Cardiac septum (tissue), 1 donor: ENCODE measurements around the gene RAB11B. TPM values are rescaled to one million over a fixed set of nuclear protein-coding genes. Genes with fewer than 3 reads are reported as not detected.
"Not testable (repeated sequence)": the region's sequence is repeated elsewhere in the genome, so short reads cannot be mapped to it uniquely, and the experiment has no call there.

Experiments used
- DNase-seq: peaks from one replicate; pipeline ENCODE4 v3.0.0-alpha.2; 2020; ENCODE audit warnings: low spot score
- intact Hi-C: fragments of 100-400 bp; cut with DNase I; formaldehyde crosslinking; loops from one replicate; pipeline ENCODE4 v1.14.0; 2022
- total RNA-seq: library from RNA; stranded (reverse); fragmentation: NEBNext Ultra II Directional; extraction: Animal tissue kit (Norgen Biotek cat#: 25700); gene quantifications from one replicate; pipeline ENCODE4 v1.2.1, GENCODE V29; 2021
- donor health status: DM: no; HTN: no; CAD: no.

The RAB11B gene
- total RNA-seq, 1 donor from 2014 or later: 132 TPM

GRCh38 chr19:8391198-8392016 lies 1.2 kb downstream of the RAB11B start:
- no peak for DNase-seq
- intact Hi-C loops: loop anchor here (1.0 kb wide), 1 partner anchor 29 kb away; no protein-coding TSS in a partner anchor

- DNase-seq: no peak
- intact Hi-C loops: no loop called here
Observed at GRCh38 chr19:8392017-8392591, 1.9 kb downstream of the RAB11B start.

- intact Hi-C loops: no loop called here
- no peak for DNase-seq
Observed at GRCh38 chr19:8393192-8393870, 3.2 kb downstream of the RAB11B start.

GRCh38 chr19:8393871-8394250 lies 3.7 kb downstream of the RAB11B start:
- no peak for DNase-seq
- intact Hi-C loops: no loop called here

GRCh38 chr19:8395621-8396082 lies 5.5 kb downstream of the RAB11B start:
- DNase-seq: no peak
- intact Hi-C loops: loop anchor here (2.0 kb wide), 1 partner anchor 41 kb away; no protein-coding TSS in a partner anchor

GRCh38 chr19:8396185-8396562 lies 6.0 kb downstream of the RAB11B start:
- no peak for DNase-seq
- intact Hi-C loops: loop anchor here (2.0 kb wide), 1 partner anchor 41 kb away; no protein-coding TSS in a partner anchor

- DNase-seq: no peak
- intact Hi-C loops: loop anchor here (2.0 kb wide), 1 partner anchor 42 kb away; no protein-coding TSS in a partner anchor
Observed at GRCh38 chr19:8396563-8397203, 6.5 kb downstream of the RAB11B start.

GRCh38 chr19:8397271-8397670 lies 7.1 kb downstream of the RAB11B start:
- intact Hi-C loops: loop anchor here (2.0 kb wide), 1 partner anchor 42 kb away; no protein-coding TSS in a partner anchor
- DNase-seq: no peak

- no peak for DNase-seq
- intact Hi-C loops: loop anchor here (2.0 kb wide), 1 partner anchor 43 kb away; no protein-coding TSS in a partner anchor
Observed at GRCh38 chr19:8397746-8398310, 7.7 kb downstream of the RAB11B start.

GRCh38 chr19:8398311-8398771 lies 8.2 kb downstream of the RAB11B start:
- intact Hi-C loops: no loop called here
- DNase-seq: no peak

GRCh38 chr19:8399681-8400188 lies 9.6 kb downstream of the RAB11B start:
- intact Hi-C loops: no loop called here
- no peak for DNase-seq

- intact Hi-C loops: no loop called here
- no peak for DNase-seq
Observed at GRCh38 chr19:8401981-8402411, 11.8 kb downstream of the RAB11B start.

- no peak for DNase-seq
- intact Hi-C loops: no loop called here
Observed at GRCh38 chr19:8403098-8403819, 13.1 kb downstream of the RAB11B start.

GRCh38 chr19:8403820-8404109 lies 13.6 kb downstream of the RAB11B start:
- intact Hi-C loops: no loop called here
- DNase-seq: no peak

GRCh38 chr19:8404391-8405151 lies 14.4 kb downstream of the RAB11B start:
- intact Hi-C loops: no loop called here
- no peak for DNase-seq

- intact Hi-C loops: loop anchor here (5.0 kb wide), 2 partner anchors 37 to 97 kb away; no protein-coding TSS in a partner anchor
- not testable (repeated sequence) for DNase-seq
Observed at GRCh38 chr19:8410718-8411117, 20.6 kb downstream of the RAB11B start.

- intact Hi-C loops: loop anchor here (5.0 kb wide), 2 partner anchors 34 to 94 kb away; no protein-coding TSS in a partner anchor
- peak; percentile 99 for DNase-seq
Observed at GRCh38 chr19:8412783-8413628, 22.8 kb downstream of the RAB11B start, which contains the start of gene MARCHF2. Gene MARCHF2, plus strand, starts transcription at chr19:8413305. Its CDS starts 8,536 bp downstream, at chr19:8421841.
